ENCODE results near the gene C1orf52.

- no peak for TF ChIP-seq CTCF (IDR thresholded peaks at IDR 0.05)
- TF ChIP-seq EZH2phosphoT487 (IDR thresholded peaks at IDR 0.05) = no peak
- TF ChIP-seq EZH2 (IDR thresholded peaks at IDR 0.05) = no peak
Observed at GRCh38 chr1:85208488-85208887, 51.0 kb downstream of the C1orf52 start.
